Erythroblast (primary cell): Measurements from ENCODE around the gene SLC39A12.

ENCODE experiments used
- GATA1 ChIP-seq: IDR thresholded peaks from 2 replicates; pipeline ENCODE4 v1.6.1; 2011; ENCODE audit warnings: low read depth, mild to moderate bottlenecking, control low read depth, low read length, moderate library complexity
- POLR2A ChIP-seq: IDR thresholded peaks from 2 replicates; pipeline ENCODE4 v1.6.1; 2011; ENCODE audit warnings: mild to moderate bottlenecking, low read length

DNA sequence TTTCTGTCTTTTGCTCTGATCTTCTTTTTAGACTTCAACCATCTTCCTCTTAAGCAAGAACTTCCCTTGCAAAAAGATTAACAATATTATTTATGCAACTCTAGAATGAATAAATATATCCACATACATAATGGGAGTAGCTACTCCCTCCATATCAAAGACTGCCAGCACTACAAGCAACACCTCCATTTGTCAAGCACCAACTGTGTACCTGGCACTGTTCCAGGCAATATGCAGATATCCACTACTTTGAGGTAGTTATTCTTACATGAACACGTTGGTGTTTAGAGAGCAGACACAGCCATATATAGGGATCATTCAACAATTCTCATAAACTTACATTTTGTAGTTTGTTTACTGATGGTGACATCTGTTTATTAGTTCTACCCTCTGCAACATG, 104.9 kb downstream of the SLC39A12 start:
- TF ChIP-seq POLR2A: no peak
- no peak for TF ChIP-seq GATA1
